ENCODE measurements around the gene TNFSF18.

DNA sequence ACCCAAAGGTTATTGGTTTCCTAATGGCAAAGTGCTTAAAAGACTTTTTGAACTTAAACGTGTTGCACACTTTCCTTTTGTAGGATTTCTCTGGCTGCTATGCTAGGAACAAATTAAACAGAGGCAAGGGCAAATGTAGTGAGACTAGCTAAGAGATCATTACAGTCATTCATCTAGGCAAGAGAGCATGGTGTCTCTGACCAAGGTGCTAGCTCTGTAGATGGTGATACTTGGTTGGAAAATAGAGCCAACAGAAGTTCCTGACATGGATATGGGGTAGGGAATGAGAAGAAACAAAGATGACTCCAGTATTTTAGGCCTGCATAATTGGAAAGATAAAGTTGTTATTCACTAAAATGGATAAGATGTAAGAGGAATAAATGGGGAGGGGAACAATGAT, 6.1 kb downstream of the TNFSF18 start:
- no peak for TF ChIP-seq POLR2AphosphoS5 (IDR thresholded peaks at IDR 0.05)
- no peak for TF ChIP-seq CTCF (IDR thresholded peaks at IDR 0.05)
